CD4-positive, alpha-beta T cell treated with Interleukin-4 for 1 hour (primary cell): ENCODE data around the gene ATP6V1A.
A peak's percentile ranks its signal among the peaks of the same experiment; 100 is the strongest.

ENCODE experiments used
- DNase-seq, 2 donors: peaks; one replicate each; pipeline ENCODE4 v3.0.0-alpha.2; 2020 to 2022

The ATP6V1A gene

DNA sequence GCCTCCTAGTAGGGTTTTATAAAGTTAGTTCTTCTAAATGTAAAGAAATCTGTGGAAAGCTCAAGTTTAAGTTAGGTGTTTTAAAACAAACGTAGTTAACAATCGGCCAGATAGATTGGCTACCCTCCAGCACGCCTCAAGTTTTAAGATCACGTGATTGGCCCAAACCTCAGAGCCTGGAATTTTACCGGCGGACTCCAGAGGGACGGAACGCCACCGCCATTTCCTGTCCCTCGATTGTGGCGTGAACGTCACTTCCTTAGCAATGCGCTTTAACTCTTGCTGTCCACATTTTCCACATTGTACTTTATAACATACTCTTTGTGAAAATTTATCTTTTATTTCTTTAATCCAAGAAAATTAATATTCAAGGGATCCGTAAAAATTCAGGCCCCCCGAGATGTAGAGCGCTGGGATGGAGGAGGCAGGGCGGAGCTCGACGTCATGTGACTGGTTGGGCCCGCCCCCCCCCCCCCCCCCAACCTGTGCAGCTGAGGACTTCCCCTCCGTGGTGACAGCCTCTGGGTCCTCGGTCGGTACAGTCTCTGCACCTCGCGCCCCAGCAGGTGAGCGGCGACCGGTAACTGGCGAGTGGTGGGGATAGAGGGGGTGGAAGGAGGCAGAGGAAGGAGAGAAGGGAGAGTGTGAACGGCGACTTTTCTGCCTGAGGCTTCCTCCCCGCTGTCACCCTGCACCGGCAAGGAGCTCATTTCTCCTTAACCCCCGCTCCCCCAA, at the start of gene ATP6V1A:
Gene ATP6V1A, plus strand, starts transcription at position 488 of the 735 bp plus-strand sequence. CDS start 31,719 bp downstream, outside the sequence.
- peak; percentile 90 to 92 for DNase-seq

DNA sequence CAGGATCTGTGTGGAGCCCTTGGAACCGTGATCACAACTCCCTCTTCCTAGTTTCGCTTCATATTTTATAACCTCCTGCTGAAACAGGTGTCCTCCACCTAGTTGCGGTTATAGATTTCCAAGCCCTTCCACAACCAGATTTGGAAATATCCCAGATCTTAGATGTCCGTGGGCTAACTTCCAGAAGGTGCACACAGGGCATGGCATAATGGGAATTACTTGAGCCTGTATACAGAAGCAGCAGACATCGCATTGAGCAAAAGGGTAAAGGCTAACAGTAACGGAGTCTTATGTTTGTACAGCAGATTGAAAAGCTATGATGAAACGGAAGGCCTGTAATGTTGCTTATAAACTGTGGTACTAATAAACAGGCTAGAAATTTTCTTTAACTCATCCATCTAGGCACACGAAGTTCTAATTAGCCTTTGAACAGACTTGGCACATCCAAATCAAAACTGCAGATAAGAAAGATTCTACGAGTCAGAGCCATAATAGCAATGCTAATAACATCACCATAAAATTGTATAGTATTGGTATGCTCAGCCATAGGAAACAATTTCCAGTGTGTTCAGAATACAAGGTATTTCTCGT, 49.2 kb upstream of the ATP6V1A start:
- peak in 1 of 2 donors; percentile 22 for DNase-seq

DNA sequence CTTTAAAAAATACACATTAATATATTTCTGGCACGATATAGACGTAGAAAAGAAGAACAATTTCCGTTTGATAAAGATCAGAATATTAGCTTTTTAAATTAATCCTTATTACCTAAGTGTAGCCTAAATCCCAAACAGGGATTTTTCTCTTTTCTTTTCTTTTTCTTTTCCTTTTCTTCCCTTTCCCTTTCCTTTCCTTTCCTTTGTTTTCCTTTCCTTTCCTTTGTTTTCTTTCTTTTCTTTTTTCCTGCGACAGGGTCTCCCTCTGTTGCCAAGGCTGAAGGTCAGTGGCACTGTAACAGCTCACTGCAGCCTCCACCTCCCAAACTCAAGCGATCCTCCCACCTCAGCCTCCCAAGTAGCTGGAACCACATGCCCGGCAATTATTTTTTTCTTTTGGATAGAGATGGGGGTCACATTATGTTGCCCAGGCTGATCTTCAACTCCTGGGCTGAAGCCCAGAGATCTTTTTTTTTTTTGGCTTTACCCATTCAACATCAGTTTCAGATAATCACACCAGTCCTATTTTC, 48.6 kb upstream of the ATP6V1A start:
- DNase-seq: no peak

DNA sequence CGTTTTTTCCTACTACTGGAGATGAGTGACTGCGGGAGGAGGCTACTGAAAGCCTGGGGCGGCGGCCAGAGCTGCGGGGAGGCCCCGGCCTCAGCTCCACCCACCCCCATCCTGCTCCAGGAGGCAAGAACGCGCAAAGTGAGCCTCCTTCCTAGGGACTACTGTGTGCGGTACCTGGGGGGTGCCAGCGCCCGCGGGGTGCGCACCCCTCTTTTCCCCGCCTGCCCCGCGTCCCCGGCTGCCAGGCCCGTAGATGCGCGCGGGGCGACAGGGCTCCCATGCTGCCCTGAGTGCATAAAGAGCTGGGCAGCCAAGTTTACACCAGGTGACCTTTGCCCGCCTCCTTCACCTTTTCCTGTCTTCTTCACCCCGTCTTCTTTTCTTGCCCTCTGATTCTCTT, 47.9 kb upstream of the ATP6V1A start:
- no peak for DNase-seq

DNA sequence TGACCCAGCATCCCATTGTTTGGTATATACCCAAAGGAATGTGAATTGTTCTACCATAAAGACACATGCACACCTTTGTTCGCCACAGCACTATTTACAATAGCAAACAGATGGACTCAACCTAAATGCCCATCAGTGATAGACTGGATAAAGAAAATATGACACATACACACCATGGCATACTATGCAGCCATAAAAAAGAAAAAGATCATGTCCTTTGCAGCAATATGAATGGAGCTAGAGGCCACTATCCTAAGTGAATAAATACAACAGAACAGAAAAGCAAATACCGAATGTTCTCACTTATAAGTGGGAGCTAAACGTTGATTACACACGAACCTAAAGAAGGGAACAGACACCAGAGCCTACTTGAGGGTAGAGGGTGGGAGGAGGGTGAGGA, 39.0 kb upstream of the ATP6V1A start:
- DNase-seq: no peak

DNA sequence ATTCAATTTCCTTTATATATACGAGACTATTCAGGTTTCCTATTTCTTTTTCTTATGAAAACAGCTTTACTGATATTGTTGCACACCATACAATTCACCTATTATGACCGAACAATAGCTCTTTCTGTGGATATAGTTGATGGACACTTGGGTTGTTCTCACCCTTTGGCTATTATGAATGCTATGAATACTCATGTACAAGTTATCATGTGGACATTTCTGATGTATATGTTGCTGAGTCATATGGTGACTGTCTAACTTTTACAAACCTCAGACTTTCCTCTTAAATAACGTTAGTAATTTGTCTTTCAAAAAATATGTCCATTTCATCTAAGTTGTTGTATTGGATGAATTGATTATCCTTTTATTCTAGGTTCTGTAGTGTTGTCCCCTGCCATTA, 34.7 kb upstream of the ATP6V1A start:
- DNase-seq: no peak

DNA sequence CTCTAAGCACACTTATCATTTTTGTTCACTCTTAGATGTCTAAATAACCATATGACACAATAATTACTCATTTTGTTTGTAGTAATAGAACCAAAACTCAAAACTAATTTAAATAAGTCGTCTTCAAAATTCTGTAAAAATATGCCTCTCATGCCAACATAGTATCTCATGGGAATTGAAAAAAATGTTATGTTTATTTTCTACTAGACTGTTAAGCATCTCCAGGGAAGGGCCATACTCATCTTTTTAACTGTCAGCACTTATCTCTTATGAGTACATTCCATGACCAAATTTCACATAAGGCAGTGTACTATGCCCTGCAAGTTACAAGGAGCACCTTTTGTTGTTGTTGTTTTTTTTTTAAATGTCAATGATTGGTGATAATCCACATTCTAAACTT, 32.1 kb upstream of the ATP6V1A start:
- DNase-seq: no peak

DNA sequence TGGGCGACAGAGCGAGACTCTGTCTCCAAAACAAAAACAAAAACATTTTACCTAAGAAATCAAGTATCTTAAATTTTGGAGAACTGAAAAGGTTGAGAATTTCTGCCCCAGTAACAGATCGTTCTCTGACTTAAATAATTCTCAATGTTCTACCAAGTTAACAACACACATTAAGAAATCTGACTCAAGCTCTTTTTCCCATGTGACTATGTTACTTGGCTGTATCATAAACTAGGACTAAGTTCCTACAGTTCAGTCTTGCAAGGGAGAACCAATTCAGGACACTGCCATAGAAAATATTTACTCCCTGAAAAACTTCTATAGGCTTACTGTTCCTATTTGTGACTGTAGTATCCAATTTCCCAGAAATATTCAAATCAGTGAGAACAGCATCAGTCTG, 29.5 kb upstream of the ATP6V1A start:
- no peak for DNase-seq

DNA sequence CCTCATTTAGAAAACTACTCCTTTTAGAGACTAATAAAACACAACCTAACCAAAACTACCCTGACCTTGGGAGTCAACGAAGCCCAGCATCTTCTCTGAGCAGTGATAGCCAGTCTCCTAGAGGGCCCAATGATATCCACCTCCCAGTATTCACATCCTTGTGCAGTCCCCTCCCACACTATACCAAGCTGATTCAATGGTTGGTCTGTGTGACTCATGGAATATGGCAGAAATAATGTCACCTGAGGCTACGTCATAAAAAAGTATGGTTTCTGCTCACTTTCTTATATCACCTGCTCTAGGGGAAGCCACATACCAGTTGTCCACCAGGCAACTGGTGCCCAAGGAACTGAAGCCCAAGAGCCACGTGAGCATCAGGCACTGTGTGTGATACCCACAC, 29.0 kb upstream of the ATP6V1A start:
- no peak for DNase-seq

DNA sequence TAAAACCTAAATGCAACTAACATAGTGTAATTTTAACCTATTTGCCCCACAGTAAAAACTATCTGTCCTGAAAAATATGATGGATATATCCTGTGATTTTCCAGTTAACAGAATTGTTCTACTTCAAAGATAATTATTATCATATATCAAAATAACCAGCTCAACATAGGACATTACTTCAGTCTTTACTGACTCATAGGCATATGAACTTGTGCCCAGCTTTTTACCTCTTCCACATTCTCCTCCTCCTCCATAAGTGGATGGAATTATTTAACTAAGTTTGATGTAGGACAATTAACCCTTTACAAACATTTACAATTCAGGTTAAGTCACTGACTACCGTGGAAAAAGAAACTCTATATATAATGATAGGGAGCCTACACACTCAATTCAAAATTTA, 27.5 kb upstream of the ATP6V1A start:
- no peak for DNase-seq

DNA sequence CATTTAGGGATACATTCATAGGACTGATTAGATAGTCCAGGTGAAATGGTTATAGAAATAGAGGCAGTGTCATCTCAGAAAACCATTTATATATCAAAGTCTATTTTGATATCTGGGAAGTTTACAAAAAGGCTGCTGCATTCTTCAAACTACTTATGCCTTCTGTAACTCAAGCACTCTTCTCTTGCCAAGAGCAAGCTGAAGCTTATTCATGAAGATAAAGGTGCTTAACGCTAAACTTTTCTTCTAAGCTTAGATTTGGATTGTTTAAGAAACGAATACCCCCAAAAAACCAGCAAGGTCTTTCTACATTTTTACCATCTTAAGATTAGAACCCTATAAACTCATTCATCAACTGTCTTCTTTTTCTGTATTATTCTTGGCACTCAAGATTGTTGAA, 27.1 kb upstream of the ATP6V1A start:
- DNase-seq: no peak

DNA sequence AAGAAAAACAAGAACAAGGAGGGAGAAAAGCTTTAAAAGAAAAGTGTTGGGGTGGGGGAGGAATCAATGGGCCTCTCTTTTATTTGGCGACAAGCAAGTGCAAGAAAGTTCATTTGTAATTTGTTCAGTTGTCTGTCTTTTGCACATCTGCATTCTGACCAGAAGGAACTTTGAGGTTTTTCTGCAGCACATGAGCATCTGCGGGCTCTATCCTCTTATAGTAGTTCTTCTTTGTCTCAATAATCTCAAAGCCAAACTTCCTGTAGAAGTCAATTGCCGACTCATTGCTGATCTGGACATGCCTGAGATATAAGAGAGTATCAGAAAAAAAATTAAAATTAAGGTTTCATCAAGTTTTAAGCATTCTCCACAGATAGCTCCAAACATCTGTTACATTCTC, 25.2 kb upstream of the ATP6V1A start:
- no peak for DNase-seq

DNA sequence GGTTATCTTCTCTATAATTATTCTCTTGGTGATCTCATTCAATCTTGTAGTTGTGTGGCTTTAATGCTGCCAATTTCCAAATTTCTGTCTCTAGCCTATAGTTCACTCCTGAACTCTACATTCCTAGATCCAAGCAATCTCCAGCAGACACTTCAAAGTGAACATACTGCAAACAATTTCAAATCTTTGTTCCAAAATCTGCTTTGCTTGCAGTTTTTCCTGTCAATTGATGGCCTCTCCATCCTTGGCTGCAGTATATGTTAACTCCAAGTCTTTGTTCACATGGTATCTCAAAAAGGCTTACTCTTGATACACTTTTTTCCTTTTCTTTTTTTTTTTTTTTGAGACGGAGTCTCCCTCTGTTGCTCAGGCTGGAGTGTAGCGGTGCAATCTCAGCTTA, 18.2 kb upstream of the ATP6V1A start:
- no peak for DNase-seq

DNA sequence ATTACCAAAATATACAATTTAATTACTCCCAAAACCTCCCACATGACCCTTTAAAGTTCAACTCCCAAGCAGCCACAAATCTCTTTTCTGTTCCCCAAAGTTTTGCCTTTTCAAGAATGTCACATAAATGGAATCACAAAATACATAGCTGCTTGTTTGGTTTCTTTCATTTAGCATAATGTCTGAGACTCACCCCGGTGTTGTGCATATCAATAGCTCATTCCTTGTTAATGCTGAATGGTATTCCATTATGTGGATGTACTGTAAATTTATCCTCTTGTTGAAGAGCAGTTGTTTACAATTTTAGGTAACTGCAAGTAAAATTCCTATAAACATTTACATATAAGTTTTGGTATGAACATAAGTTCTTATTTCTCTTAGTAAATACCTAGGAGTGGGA, 16.3 kb upstream of the ATP6V1A start:
- DNase-seq: no peak

DNA sequence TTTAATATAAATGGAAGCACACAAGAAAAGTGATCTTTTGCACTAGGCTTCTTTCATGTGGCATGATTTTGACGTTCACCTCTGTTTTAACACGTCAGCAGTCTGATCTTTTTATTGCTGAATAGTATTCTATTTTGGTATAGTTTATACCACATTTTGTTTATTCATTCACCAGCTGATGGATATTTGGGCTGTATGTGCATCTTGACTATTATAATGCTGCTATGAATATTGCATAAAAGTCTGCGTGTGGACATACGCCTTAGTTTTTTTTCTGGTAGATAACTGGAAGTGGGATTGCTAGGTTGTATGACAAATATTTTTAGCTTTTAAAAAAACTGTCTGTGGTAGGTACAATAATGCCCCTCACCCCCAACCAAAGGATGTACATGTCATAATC, 15.1 kb upstream of the ATP6V1A start:
- DNase-seq: no peak

DNA sequence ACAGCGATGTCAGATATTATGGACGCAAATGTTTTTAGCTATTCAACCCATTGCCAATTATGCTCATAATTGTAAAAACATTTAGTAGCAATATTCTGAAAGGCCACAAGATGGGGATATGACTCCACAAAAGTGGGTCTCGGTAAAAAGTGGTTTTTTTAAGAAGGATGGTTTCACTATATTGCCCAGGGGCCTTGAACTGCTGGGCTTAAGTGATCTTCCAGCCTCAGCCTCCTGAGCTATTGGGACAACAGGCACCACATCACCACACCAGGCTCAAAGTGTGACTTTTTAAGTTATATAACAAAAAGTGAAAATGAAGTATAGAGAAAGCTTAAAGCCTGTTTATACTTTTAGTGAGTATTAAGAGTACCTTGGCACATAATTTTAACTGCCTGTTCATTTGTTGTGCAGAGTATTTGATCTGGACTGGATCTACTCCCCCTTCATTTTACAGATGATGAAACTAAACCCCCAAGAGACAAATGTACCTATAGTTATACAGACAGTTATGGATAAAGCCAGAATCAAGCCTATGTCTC, 10.2 kb upstream of the ATP6V1A start:
- peak; percentile 22 to 83 for DNase-seq

DNA sequence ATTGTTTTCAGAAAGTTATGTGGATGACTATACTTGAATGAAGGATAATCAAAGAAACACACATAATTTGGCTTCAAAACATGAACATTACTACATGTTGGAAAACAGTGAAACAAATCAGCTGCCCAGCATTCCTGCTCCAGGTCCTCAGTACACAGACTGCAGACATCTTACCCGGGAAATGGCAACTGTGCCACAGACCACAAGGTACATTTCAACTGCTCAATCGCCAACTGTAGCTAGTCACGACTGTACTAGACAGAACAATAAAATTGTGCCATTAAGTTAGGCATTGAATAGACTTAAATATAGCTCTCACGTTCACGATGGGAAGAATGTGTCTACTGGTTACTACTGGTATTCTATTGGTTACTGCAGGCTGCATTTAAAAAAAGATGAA, 5.7 kb upstream of the ATP6V1A start:
- no peak for DNase-seq

DNA sequence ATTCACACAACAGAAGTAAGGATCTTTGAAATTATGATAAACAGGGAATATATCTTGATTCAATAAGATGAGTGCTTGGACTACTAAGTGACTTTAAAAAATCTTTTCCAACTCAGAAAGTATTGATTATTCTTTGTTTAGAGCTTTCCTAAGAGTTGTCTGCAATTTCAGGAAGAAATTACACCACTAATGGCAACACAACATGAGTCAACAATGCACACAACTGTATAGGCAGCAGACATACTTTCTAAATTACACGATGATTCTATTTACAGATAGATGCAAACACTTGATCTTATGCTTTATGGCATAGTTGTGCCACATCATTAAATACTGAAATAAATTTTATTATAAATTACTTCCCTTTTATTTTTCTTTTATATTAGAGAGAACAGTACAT, 5.2 kb upstream of the ATP6V1A start:
- DNase-seq: no peak

DNA sequence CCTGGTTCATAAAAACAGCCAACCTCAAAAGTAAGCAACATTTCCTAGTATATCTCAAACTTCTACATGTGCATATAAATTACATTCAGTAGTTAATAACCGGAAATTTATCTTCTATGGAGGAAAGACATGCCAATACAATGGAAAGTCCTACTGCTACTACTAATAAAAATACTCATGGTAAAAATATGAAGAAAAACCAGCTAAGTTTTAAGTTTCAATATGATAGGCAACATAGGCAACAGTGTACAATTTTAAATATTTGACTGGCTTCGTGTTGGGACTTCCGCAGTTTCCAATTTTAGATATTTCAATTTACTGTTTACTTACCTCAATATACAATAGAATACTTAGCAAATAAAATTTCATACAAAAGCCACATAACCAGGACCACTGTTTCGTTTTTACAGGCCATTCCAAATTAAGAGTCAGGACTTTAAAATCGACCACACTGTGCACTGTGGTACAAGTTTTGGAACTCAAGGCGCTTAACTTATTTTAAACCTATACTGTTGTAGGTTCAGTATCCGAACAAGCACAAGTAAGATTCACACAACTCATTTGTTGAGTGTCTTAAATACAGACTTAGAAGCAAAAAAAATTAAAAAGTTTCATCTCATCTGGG, 3.7 kb upstream of the ATP6V1A start:
- peak in 1 of 2 donors; percentile 55 for DNase-seq

DNA sequence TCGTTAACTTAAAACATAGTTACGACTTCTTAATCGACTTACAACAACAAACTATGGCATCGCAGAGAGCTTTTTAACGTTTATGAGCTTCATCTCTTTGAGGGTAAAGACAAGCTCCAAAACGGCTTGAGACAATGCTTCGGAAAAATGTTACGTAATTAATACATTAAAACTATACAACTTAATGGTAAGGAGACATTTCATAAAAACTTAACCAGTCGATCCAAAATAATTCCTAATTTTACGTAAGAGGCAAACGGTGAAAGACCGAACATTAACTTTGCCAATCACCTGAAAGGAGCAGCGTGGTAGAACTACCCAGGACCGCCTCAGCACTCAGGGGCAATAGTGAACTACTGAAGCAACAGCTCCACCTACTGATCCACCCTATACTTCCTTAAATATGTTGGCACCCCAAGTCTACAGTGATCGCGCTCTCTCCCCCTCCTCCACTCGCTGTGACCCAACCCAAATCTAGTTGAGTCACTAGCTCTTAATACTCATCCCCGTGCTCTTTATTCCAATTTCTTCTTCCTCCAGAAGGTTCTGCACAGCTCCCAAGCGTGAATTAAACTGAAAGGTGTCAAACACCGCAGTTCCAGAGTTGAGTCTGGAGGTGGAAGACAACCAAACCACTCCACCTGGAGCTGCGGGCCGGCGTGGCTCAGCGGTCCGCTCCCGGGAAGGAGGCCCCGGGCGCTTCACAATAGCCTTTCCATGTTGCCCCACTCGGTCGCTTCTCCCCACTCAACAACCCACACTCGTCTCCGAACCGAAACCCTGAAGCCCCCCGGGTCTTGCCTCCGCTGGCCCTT, 1.7 kb upstream of the ATP6V1A start:
- peak; percentile 87 to 90 for DNase-seq

DNA sequence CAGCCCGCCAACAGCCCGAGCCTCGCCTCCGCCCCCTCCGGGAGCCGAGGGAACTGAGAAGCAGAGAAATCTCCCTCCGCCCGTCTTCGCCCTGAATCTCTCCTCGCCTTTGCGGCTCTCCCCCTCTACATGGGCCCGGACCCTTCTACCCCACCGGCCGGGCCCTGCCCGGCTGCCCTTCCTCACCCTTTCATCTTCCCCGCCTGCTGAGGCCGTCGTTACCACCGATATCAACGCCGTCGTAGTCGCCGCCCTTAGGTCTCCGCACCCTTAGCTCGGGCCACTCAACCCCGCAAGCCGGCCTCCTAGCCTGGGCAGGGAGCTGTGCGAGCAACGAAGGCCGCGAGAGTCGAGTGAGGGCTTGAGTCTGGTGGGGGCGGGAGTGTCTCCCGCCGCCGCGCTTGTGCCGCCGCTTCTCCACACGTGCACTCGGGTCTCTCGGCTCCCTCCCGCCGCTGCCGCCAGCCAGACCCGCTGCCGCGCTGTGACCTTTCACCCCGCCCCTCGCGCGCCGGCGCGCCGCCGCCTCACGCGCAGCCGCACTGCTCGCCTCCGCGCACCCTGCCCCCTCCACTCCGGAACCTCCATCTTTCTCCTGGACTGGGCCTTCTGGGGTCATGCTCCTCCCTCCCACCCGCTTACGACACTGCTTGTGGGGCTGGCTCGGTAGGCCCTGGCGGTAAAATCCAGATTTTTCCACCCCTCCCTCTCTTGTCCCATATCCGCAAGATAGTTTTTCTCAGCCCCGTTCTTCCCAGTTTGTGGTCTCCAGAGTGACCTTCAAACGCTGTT, 883 bp upstream of the ATP6V1A start, which contains the start of gene NAA50:
Gene NAA50, minus strand, starts transcription at position 494 of the 792 bp plus-strand sequence. Its CDS starts 300 bp downstream, at position 194.
- DNase-seq: peak; percentile 95 to 97
